Measurements from ENCODE around the gene NT5DC2. TPM values are rescaled to one million over a fixed set of nuclear protein-coding genes. Genes with fewer than 3 reads are reported as not detected.

Gene NT5DC2
- total RNA-seq, 1 donor from 2014 or later: 27.7 TPM

DNA sequence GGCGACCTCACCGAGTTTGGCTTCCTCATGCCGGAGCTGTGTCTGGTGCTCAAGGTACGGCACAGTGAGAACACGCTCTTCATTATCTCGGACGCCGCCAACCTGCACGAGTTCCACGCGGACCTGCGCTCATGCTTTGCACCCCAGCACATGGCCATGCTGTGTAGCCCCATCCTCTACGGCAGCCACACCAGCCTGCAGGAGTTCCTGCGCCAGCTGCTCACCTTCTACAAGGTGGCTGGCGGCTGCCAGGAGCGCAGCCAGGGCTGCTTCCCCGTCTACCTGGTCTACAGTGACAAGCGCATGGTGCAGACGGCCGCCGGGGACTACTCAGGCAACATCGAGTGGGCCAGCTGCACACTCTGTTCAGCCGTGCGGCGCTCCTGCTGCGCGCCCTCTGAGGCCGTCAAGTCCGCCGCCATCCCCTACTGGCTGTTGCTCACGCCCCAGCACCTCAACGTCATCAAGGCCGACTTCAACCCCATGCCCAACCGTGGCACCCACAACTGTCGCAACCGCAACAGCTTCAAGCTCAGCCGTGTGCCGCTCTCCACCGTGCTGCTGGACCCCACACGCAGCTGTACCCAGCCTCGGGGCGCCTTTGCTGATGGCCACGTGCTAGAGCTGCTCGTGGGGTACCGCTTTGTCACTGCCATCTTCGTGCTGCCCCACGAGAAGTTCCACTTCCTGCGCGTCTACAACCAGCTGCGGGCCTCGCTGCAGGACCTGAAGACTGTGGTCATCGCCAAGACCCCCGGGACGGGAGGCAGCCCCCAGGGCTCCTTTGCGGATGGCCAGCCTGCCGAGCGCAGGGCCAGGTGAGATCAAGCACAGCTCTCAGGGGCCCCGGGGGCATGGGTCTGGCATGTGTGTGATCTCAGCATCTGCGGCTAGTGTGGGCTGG is 45.6 kb downstream of the NT5DC2 start:
- no peak for DNase-seq (ENCODE audit: low read depth)

DNA sequence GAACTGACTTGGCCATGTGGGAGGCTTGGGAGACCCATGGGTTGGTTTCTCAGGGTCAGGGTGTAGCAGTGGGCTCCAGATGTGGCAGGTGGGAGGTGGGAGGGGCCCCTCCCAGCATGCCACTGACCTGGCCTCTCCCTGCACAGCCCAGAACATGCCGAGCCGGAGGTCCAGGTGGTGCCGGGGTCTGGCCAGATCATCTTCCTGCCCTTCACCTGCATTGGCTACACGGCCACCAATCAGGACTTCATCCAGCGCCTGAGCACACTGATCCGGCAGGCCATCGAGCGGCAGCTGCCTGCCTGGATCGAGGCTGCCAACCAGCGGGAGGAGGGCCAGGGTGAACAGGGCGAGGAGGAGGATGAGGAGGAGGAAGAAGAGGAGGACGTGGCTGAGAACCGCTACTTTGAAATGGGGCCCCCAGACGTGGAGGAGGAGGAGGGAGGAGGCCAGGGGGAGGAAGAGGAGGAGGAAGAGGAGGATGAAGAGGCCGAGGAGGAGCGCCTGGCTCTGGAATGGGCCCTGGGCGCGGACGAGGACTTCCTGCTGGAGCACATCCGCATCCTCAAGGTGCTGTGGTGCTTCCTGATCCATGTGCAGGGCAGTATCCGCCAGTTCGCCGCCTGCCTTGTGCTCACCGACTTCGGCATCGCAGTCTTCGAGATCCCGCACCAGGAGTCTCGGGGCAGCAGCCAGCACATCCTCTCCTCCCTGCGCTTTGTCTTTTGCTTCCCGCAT is 46.4 kb downstream of the NT5DC2 start:
- no peak for DNase-seq (ENCODE audit: low read depth)

DNA sequence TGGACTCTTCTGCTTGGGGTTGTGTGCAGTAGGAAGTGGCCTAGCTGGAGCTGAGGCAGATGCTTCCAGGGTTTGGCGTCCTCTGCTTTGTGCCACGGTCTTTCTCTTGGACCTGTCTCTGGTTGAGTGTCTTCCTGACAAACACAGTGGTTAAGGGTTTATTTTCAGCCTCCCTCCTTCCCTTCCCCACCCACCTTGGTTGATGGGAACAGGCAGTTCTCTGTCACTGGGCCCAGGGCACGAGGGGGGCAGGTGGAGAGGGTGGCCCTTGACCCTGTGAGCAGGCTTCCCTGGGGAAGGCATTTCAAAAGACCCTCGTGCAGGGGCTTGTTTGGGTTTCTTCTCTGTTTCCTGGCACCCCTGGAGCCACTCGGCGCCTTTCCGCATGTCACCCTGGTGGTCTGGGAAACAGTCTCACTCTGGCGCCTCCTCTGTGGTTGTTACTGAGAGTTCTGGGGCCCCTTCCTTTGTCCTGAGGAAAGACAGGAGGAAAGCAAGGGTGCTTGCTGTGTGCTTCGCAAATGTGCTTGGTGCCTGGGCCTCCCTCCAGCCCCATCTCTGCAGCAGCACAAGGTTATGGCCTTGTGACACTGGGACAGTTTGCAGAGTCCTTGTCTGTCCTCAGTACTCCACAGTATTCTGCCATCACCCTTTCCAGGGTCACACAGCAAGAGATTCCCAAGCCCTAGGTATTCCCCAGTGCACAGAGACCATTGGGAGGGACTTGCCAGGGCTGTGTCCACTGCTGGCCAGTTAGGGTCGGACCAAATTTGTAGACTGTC is 48.8 kb downstream of the NT5DC2 start:
- no peak for DNase-seq (ENCODE audit: low read depth)

GRCh38 chr3:52483577-52484381 is 49.9 kb downstream of the NT5DC2 start:
- DNase-seq (ENCODE audit: low read depth): no peak

DNA sequence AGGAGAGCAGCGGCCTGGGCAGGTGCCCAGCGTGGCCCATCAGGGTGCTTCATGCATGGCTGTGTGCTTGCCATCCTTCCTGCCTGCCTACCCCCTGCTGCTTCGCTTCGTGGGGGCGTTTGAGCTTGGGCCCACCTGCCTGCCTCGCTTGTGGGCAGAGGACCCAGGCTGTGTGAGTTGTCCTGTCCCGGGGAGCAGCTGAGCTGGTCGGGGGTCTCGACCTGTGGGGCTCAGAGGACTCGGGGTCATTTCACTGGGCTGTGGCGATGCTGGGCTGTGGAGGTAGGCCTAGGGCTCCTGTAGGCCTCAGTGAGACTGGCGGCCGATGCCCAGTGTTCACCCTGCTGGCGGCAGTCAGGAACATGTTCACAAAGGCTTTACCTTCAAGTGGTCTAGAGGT is 50.6 kb downstream of the NT5DC2 start:
- no peak for DNase-seq (ENCODE audit: low read depth)

- no peak for DNase-seq (ENCODE audit: low read depth)
These were observed 51.7 kb downstream of the NT5DC2 start for GRCh38 chr3:52481819-52482521.

GRCh38 chr3:52480768-52481715 is 52.6 kb downstream of the NT5DC2 start:
- DNase-seq (ENCODE audit: low read depth): no peak

DNA sequence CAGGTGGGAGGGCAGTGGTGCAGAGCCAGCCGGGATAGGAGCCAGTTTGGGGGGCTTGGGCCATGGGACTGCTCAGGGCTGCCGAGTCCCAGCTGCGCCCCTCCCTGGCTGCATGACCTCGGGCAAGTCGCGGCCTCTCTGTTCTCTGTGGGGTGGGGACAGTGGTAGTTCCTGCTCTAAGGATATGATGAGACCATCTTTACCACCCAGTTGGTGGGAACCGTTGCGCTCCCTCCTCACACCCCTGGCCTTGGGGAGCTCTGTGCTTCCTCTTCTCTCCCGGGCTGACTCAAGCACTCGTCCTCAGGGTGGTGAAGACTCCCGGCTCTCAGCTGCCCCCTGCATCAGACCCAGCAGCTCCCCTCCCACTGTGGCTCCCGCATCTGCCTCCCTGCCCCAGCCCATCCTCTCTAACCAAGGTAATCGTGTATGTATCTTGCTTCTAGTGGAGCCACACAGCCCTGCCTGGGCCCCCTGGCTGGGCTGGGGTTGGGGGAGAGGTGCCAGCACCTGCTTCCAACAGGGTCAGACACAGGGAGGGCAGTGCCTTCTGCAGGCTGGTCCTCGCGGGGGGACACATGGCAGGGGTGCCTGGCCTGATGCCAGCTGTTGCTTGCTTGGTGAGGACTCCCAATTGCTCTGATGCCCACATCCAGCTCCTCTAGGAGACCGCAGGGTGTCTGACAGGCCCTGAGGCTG is 53.6 kb downstream of the NT5DC2 start:
- no peak for DNase-seq (ENCODE audit: low read depth)

DNA sequence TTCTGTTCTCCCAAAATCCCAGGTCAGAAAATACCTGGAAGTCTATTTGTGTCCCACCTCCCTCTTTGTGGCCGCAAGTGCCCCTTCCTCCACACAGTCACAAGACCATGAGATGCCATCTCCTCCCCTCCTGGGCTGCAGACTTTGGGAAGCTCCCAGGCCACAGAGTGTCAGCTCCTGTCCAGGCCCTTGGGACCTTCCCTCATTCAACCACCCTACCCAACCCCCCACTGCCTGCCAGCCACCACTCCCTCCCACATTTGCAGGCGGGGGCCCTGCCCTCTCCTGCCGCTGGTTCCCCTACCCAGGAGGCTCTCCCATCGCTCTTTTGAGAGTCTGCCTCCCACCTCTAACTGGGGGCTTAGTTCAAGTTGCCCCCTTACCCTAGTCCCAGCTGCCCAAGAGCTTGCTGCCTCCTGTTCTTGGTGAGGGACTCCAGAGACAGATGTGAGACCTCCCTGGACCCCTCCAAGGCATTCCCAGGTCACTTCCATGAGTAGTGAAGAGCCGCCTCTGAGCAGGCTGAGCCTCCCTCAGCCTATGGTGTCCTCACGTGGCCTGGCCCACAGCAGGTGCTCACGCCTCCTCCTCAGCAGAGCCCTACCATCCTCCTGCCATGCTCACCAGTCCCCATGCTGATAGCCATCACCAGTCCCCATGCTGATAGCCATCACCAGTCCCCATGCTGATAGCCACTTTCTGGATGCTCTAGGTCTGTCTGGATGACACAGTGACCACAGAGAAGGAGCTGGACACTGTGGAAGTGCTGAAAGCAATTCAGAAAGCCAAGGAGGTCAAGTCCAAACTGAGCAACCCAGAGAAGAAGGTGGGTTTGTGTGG is 54.4 kb downstream of the NT5DC2 start:
- no peak for DNase-seq (ENCODE audit: low read depth)

GRCh38 chr3:52477796-52478095 is 55.9 kb downstream of the NT5DC2 start:
- DNase-seq (ENCODE audit: low read depth): no peak

DNA sequence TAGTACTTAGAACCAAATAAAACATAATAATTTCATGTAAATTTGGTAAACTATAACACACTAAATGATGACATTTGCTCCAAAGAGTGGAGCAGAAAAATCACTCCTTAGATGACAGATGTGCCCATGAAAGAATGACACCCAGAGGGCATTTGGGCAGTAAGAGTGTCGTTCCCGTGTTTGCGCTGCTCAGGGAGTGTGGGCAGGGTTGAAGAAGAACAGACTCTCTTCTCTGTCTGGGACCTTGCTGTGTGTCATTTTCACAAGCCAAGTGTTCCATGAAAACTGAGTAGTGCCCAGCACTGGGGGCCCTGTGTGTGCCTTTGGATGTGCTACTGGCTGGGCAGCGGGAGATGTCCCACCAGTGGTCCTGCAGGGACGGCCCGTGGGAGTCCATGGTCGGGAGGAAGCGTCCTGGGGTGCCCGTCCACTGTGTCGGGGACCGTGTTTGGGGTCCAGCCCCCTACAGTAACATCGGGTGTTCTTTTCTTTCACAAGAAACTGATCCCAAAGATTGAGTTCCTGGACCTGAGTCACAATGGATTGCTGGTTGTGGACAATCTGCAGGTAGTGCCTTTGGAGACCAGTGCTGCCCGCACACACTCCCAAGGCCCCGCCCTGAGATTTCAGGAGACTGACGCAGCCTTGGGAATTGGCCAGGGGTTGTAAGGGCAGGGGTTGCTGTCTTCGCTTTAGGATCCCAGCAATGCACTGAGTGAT is 56.4 kb downstream of the NT5DC2 start:
- DNase-seq (ENCODE audit: low read depth): no peak

Other genes starting within 250 kb of the NT5DC2 start
- gene GLYCTK, start 246.0 kb downstream of the NT5DC2 start, total RNA-seq: 4.2 and 11.3 TPM in 2 replicates
- gene DNAH1, start 217.5 kb downstream of the NT5DC2 start, total RNA-seq: 0.35 and 2.3 TPM in 2 replicates
- gene BAP1, start 123.8 kb downstream of the NT5DC2 start, total RNA-seq: 63.0 and 69.7 TPM in 2 replicates
- 3.5 and 9.0 TPM in 2 replicates for gene PHF7, start 123.2 kb downstream of the NT5DC2 start, total RNA-seq
- gene SEMA3G, start 88.8 kb downstream of the NT5DC2 start, total RNA-seq: 0.05 and 0.17 TPM in 2 replicates
- 0.30 and 1.2 TPM in 2 replicates for gene TNNC1, start 79.8 kb downstream of the NT5DC2 start, total RNA-seq
- 40.8 and 111 TPM in 2 replicates for gene NISCH, start 78.3 kb downstream of the NT5DC2 start, total RNA-seq
- gene STAB1, start 38.5 kb downstream of the NT5DC2 start, total RNA-seq: 0.50 and 0.69 TPM in 2 replicates
- gene UQCC5, start 2.7 kb upstream of the NT5DC2 start, total RNA-seq: 0.69 and 2.4 TPM in 2 replicates
- gene PBRM1, start 152.1 kb upstream of the NT5DC2 start, total RNA-seq: 43.6 and 91.2 TPM in 2 replicates
- 113 and 177 TPM in 2 replicates for gene GNL3, start 152.2 kb upstream of the NT5DC2 start, total RNA-seq
- gene GLT8D1, start 171.9 kb upstream of the NT5DC2 start, total RNA-seq: 52.8 and 133 TPM in 2 replicates
- gene SPCS1, start 172.2 kb upstream of the NT5DC2 start, total RNA-seq: 52.4 and 77.1 TPM in 2 replicates
- 21.9 and 30.8 TPM in 2 replicates for gene NEK4, start 237.1 kb upstream of the NT5DC2 start, total RNA-seq
- not detected in 2 replicates for gene ITIH1, start 243.7 kb upstream of the NT5DC2 start, total RNA-seq

Measured in renal cortical epithelial cell (primary cell).